ENCODE measurements around the gene MLLT6. TPM values are rescaled to one million over a fixed set of nuclear protein-coding genes. Genes with fewer than 3 reads are reported as not detected.

MLLT6 gene
- total RNA-seq, 1 experiment from 2014 or later: 50.6 TPM

DNA sequence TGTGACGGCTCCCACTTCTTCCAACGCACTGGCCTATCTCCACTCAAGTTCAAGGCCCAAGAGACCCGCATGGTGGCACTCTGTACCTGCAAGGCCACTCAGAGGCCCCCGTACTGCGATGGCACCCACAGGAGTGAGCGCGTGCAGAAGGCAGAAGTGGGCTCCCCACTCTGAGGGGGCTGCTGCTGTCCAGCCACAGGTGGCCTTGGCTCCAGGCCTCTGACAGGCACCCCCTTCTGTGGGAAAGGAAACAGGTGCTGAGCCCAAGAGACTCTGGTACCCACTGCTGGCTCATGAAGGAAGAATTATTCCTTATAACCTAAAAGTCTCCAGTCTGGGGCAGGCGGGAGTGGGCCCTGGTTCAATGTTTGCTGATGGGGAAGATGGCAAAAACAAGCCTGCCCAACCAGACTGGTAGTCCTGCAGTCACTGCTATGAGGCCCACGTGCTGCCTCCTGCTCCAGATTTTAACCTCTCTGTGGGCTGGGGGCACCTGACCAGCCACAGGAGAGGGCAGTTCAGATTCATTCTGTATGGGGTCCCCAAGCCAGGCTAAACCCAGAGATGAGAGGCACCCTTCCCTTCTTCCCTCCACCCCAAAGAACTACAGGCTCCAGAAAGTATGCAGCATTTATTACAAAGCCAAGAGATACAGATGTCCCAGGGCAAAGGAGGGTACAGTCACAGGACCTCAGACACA, 28.4 kb downstream of the MLLT6 start:
- H3K4me3 ChIP-seq (ENCODE audit: low read depth in 2 of 2, low read length in 2 of 2): no peak overlapping the region
- in situ Hi-C loops (cut with HindIII; ENCODE audit: low pct_unique_long_range_greater_than_20kb, low sequenced_read_pairs) (no loop called here), intact Hi-C loops (cut with micrococcal nuclease; ENCODE audit: unreplicated experiment) (loop anchor here (5.0 kb wide), 1 partner anchor 56 kb away; no protein-coding TSS in a partner anchor)
- TF ChIP-seq POLR2AphosphoS5 (IDR thresholded peaks at IDR 0.05; ENCODE audit: low read depth, low read length) (no peak), TCF7L2 (IDR thresholded peaks at IDR 0.05; ENCODE audit: low read depth, low read length) (no peak), SIN3A (IDR thresholded peaks at IDR 0.05; ENCODE audit: borderline replicate concordance, insufficient read depth, low read depth, low read length) (no peak)
- TF ChIP-seq, protein P1, sequence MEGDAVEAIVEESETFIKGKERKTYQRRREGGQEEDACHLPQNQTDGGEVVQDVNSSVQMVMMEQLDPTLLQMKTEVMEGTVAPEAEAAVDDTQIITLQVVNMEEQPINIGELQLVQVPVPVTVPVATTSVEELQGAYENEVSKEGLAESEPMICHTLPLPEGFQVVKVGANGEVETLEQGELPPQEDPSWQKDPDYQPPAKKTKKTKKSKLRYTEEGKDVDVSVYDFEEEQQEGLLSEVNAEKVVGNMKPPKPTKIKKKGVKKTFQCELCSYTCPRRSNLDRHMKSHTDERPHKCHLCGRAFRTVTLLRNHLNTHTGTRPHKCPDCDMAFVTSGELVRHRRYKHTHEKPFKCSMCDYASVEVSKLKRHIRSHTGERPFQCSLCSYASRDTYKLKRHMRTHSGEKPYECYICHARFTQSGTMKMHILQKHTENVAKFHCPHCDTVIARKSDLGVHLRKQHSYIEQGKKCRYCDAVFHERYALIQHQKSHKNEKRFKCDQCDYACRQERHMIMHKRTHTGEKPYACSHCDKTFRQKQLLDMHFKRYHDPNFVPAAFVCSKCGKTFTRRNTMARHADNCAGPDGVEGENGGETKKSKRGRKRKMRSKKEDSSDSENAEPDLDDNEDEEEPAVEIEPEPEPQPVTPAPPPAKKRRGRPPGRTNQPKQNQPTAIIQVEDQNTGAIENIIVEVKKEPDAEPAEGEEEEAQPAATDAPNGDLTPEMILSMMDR (IDR thresholded peaks at IDR 0.05): no peak
- TF ChIP-seq, protein P2, sequence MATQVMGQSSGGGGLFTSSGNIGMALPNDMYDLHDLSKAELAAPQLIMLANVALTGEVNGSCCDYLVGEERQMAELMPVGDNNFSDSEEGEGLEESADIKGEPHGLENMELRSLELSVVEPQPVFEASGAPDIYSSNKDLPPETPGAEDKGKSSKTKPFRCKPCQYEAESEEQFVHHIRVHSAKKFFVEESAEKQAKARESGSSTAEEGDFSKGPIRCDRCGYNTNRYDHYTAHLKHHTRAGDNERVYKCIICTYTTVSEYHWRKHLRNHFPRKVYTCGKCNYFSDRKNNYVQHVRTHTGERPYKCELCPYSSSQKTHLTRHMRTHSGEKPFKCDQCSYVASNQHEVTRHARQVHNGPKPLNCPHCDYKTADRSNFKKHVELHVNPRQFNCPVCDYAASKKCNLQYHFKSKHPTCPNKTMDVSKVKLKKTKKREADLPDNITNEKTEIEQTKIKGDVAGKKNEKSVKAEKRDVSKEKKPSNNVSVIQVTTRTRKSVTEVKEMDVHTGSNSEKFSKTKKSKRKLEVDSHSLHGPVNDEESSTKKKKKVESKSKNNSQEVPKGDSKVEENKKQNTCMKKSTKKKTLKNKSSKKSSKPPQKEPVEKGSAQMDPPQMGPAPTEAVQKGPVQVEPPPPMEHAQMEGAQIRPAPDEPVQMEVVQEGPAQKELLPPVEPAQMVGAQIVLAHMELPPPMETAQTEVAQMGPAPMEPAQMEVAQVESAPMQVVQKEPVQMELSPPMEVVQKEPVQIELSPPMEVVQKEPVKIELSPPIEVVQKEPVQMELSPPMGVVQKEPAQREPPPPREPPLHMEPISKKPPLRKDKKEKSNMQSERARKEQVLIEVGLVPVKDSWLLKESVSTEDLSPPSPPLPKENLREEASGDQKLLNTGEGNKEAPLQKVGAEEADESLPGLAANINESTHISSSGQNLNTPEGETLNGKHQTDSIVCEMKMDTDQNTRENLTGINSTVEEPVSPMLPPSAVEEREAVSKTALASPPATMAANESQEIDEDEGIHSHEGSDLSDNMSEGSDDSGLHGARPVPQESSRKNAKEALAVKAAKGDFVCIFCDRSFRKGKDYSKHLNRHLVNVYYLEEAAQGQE (IDR thresholded peaks at IDR 0.05; ENCODE audit: insufficient read depth in 1 of 2, low read depth in 2 of 2, low read length in 1 of 2): no peak
- H3K36me3 ChIP-seq (ENCODE audit: control insufficient read depth, insufficient read depth, low read length): no peaks in the 10 kb centered on the region; the same call in 1 of the 2 replicates
- no peaks in the 10 kb centered on the region for H3K27me3 ChIP-seq (ENCODE audit: control insufficient read depth, insufficient read depth, low read length)
- BruUV-seq (replicated peaks): no TSS peak
- POLR2A ChIA-PET: no interaction called here
- no peak for ATAC-seq
- H3K27ac ChIP-seq (ENCODE audit: low read length): no peak overlapping the region
- peaks cover 39% of the 10 kb centered on the region for H3K4me1 ChIP-seq (ENCODE audit: control insufficient read depth, insufficient read depth, low read length)
- H3K9me3 ChIP-seq (ENCODE audit: control insufficient read depth, insufficient read depth, low read depth, low read length): no peaks in the 10 kb centered on the region
- CTCF ChIA-PET: interaction anchor here (1.0 to 1.2 kb wide), 2 partner anchors 57 to 58 kb away, joined by 4 to 6 read pairs; partner anchors contain the start of gene EPOP
- DNase-seq (ENCODE audit: low read depth, low spot score): no peak

DNA sequence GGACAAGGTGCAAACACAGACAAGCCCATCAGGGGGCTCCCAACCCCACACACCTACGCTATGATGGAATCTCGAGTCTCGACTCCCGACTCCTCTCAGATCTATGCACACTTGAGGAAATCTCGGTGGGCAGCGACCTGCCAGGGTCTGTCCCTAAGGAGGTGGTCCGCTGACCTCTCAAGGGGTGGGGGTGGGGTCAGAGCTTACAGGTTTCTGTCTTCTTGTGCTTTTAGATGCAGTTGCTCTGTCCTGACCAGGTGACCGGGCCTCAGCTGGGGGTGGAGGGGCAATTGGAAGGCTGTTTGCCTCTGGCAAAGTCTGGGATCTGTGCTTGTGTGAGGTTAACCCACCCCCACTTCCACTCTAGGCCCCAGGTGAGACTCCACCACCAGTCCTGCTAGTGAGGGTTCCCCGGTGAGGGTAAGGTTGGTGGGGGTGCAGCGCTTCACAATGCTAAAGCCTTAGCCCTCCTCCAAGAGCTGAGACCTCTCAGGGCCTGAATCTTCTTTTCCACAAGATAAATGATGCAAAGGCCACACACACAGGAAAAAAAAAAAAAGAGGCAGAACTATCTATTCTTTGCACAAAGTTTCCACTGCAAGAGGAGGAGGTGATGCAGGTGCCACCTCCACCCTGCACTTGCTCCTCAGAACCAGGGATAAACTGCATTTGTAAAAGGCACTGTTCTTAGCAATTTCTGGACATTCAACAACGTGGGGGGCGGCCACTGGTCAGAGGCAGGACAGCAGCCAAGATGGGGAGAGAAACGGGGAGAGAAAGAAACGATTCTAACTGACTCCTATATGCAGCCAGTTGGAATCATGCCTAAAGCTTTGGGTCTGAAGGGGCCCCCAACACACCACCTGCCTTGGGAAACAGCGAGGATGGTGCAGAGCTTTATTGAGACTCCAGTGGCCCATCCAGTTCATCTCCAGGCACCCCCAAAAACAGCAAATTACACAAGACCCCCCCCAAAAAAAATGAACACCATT, 29.2 kb downstream of the MLLT6 start:
- H3K36me3 ChIP-seq (ENCODE audit: control insufficient read depth, insufficient read depth, low read length): no peaks in the 10 kb centered on the region; the same call in 1 of the 2 replicates
- ATAC-seq (peak; percentile 46; the same call in 1 of the 2 replicates), DNase-seq (ENCODE audit: low read depth, low spot score) (no peak)
- no peak overlapping the region for H3K4me3 ChIP-seq (ENCODE audit: low read depth in 2 of 2, low read length in 2 of 2)
- peaks cover 36% of the 10 kb centered on the region for H3K4me1 ChIP-seq (ENCODE audit: control insufficient read depth, insufficient read depth, low read length)
- TSS peak; percentile 75 for BruUV-seq (replicated peaks)
- no peak overlapping the region; the same call in none of the 2 replicates for H3K27ac ChIP-seq (ENCODE audit: low read length)
- H3K27me3 ChIP-seq (ENCODE audit: control insufficient read depth, insufficient read depth, low read length): no peaks in the 10 kb centered on the region
- CTCF ChIA-PET: interaction anchor here (0.5 to 1.2 kb wide), 7 partner anchors 36 to 322 kb away, joined by 3 to 11 read pairs (median 5); partner anchors contain the start of gene EPOP
- POLR2A ChIA-PET: interaction anchor here (0.7 kb wide), 1 partner anchor 15 kb away, joined by 5 read pairs; no protein-coding TSS in a partner anchor
- intact Hi-C loops (cut with micrococcal nuclease; ENCODE audit: unreplicated experiment) (loop anchor here (5.0 kb wide), 1 partner anchor 57 kb away; no protein-coding TSS in a partner anchor), in situ Hi-C loops (cut with HindIII; ENCODE audit: low pct_unique_long_range_greater_than_20kb, low sequenced_read_pairs) (no loop called here)
- TF ChIP-seq SIN3A (IDR thresholded peaks at IDR 0.05; ENCODE audit: borderline replicate concordance, insufficient read depth, low read depth, low read length) (no peak), POLR2AphosphoS5 (IDR thresholded peaks at IDR 0.05; ENCODE audit: low read depth, low read length) (peak; percentile 44; the same call in 1 of the 2 replicates), TCF7L2 (IDR thresholded peaks at IDR 0.05; ENCODE audit: low read depth, low read length) (no peak)
- TF ChIP-seq, protein P1 (IDR thresholded peaks at IDR 0.05): peak; percentile 58
- TF ChIP-seq, protein P2 (IDR thresholded peaks at IDR 0.05; ENCODE audit: insufficient read depth in 1 of 2, low read depth in 2 of 2, low read length in 1 of 2): no peak
- H3K9me3 ChIP-seq (ENCODE audit: control insufficient read depth, insufficient read depth, low read depth, low read length): no peaks in the 10 kb centered on the region

All from Panc1 (cell line).